Activated naive CD8-positive, alpha-beta T cell treated with anti-CD3 and anti-CD28 coated beads, Interleukin-2, amount 10 ng/mL, durations not matched to agents 7 days and 5 days (primary cell): ENCODE measurements around the gene GNB2. TPM values are rescaled to one million over a fixed set of nuclear protein-coding genes. Genes with fewer than 3 reads are reported as not detected.

Experiments used
- ATAC-seq: fragments of 150-1000 bp; cut with Tn5 transposase; one replicate; pipeline ENCODE4 v1.10.0; 2021; ENCODE audit warnings: low read depth, moderate library complexity
- POLR2A ChIA-PET: fragments of 350-600 bp; sonication (Branson Sonifier 250); formaldehyde crosslinking; loops from one replicate; lab custom pipeline; 2021; ENCODE audit warnings: antibody characterized with exemption; lab: Charles Lee
- DNase-seq: peaks from one replicate; pipeline ENCODE4 v3.0.0; 2021
- H3K27ac Mint-ChIP-seq: one replicate; pipeline ENCODE4 v1.8.0; 2022; ENCODE audit warnings: mild to moderate bottlenecking, mixed read lengths
- H3K27me3 Mint-ChIP-seq: one replicate; pipeline ENCODE4 v1.8.0; 2022; ENCODE audit warnings: mild to moderate bottlenecking, moderate library complexity, mixed read lengths
- H3K36me3 Mint-ChIP-seq: one replicate; pipeline ENCODE4 v1.8.0; 2021; ENCODE audit warnings: mild to moderate bottlenecking, mixed read lengths
- H3K4me1 Mint-ChIP-seq: one replicate; pipeline ENCODE4 v1.8.0; 2021; ENCODE audit warnings: mixed read lengths
- H3K4me3 Mint-ChIP-seq: one replicate; pipeline ENCODE4 v1.8.0; 2022; ENCODE audit warnings: mild to moderate bottlenecking, moderate library complexity, mixed read lengths
- H3K9me3 Mint-ChIP-seq: one replicate; pipeline ENCODE4 v1.8.0; 2021; ENCODE audit warnings: mixed read lengths
- total RNA-seq, 2 experiments: library from RNA; stranded (reverse); gene quantifications; one replicate each; pipeline ENCODE4 v1.2.3, GENCODE V29; 2021

Gene GNB2
- total RNA-seq, 2 experiments from 2014 or later, result 203 to 216 TPM

DNA sequence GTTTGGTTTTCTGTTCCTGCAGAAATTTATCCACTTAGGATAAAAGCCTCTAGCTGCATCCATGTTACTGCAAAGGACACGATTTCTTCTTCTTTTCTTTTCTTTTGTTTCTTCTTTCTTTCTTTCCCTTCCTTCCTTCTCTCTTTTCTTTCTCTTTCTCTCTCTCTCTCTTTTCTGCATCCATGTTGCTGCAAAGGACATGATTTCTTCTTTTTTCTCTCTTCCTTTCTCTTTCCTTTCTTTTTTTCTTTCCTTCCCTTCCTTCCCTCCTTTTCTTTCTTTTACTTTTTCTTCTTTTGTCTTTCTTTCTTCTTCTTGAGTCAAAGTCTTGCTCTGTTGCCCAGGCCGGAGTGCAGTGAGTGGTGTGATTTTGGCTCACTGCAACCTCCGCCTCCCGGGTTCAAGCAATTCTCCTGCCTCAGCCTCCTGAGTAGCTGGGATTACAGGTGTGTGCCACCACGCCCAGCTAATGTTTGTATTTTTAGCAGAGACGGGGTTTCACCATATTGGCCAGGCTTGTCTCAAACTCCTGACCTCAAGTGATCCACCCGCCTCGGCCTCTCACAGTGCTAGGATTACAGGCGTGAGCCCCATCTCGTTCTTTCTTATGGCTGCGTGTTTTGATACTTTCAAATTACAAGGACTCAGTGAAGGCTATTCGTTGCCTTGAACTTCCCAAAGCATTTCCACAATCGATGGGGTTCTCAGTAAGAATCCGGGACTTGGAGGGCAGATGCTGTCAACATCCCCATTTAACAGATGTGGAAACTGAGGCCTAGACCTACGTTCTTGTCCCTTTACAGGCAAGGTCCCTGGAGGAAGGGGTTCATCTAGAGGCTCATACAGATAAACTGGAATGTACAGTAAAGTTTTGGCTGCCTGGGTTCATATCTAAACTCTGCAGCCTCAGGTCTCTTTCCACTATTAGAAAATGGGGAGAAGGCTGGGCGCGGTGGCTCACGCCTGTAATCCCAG is 1.9 kb upstream of the GNB2 start:
- H3K4me3 Mint-ChIP-seq, result no peak overlapping the region
- peaks cover 7% of the 10 kb centered on the region for H3K36me3 Mint-ChIP-seq
- H3K27ac Mint-ChIP-seq, result no peak overlapping the region
- peaks cover 11% of the 10 kb centered on the region for H3K27me3 Mint-ChIP-seq
- no peaks in the 10 kb centered on the region for H3K9me3 Mint-ChIP-seq
- POLR2A ChIA-PET, result interaction anchor here (1.6 kb wide), 2 partner anchors 37 to 39 kb away, joined by 13 read pairs; no protein-coding TSS in a partner anchor
- no peak for ATAC-seq
- no peak for DNase-seq
- H3K4me1 Mint-ChIP-seq, result peaks cover 13% of the 10 kb centered on the region

DNA sequence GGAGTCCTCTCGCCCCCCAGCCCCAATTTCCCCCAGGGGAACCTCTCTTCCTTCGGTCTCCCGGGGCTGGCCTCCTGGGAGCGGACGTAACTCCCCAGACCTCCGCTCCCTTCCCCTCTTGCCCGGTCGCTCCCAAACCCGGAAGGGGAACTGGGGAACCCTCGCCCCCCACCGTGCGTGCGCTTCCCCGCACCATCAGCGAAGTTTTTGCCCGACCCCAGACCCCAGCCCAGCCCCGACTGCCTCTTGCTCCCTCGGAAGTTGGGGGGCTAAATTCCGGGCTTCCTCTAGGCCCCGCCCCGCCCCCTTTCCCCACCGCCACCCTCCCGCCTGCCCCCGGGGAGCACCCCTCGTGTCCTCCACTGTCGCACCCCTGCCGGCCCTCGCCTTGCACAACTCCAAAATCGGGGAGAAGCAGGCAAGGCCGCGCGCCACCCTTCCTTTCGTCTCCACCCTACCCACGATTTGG is 436 bp downstream of the GNB2 start:
- Mint-ChIP-seq H3K4me3 (peak overlapping the region; percentile 98), H3K4me1 (peaks cover 16% of the 10 kb centered on the region), H3K9me3 (no peaks in the 10 kb centered on the region), H3K36me3 (peaks cover 16% of the 10 kb centered on the region), H3K27ac (peak overlapping the region; percentile 95), H3K27me3 (peaks cover 7% of the 10 kb centered on the region)
- POLR2A ChIA-PET, result interaction anchor here (1.5 to 5.2 kb wide), 4 partner anchors 32 to 89 kb away, joined by 7 to 41 read pairs (median 10); partner anchors contain the start of genes FBXO24, LRCH4 and POP7
- DNase-seq (no peak), ATAC-seq (no peak)

DNA sequence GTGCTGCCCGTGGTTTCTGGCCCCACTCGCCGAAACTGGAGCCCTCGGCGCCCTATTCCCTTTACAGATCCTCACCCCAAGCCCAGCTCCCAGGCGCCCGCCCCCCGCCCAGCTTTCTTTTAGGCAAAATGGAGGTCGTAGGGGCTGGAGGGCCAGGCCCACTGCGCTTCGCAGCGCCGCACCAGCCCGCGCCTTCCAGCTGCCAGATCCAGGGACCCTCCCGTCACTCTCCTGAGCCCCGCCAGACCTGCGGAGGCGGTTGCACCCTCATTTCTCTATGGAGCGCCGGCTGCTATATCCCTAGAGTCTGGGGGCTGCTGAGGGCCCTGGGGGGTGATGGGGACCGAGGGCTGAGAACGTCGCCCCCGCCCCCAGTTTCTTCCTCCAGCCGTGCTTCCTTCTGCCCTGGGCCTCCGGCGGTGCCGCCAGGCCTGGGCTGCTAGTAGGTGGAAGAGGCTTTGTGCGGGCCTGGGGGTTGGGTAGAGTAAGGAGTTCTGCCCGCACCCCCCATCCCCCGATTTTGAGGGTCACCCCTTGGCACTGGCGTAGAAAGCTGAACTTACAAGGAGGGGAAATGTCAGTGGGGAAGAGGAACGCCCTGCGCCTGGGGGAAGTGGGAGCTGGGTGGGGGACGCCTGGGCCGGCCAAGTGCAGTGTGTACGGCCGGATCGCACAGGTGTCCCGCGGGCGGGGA is 1.0 kb downstream of the GNB2 start:
- H3K27ac Mint-ChIP-seq, result peak overlapping the region; percentile 95
- peaks cover 18% of the 10 kb centered on the region for H3K4me1 Mint-ChIP-seq
- peaks cover 5% of the 10 kb centered on the region for H3K27me3 Mint-ChIP-seq
- POLR2A ChIA-PET, result interaction anchor here (0.7 to 5.2 kb wide), 8 partner anchors 10 to 239 kb away, joined by 3 to 41 read pairs (median 10); partner anchors contain the start of genes FBXO24, GIGYF1, LRCH4 and POP7
- peaks cover 18% of the 10 kb centered on the region for H3K36me3 Mint-ChIP-seq
- ATAC-seq, result no peak
- H3K4me3 Mint-ChIP-seq, result peak overlapping the region; percentile 98
- no peaks in the 10 kb centered on the region for H3K9me3 Mint-ChIP-seq
- DNase-seq, result peak; percentile 65

DNA sequence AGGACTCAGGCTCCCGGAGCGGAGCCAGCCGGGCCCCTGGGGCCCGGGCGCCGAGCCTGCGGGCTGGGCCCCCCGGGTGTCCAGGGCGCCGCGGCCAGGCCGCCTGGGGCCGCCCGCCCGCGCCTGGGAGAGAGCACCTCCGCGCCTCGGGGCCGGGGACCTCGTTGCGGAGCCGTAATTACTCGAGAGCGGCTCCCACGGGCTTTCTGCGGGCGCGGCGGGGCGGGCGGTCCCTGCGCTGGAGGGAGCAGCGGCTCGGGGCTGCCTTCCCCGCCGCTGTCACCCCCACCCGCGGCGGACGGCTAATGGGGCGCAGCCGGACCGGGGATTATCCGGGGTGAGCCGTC is 1.5 kb downstream of the GNB2 start:
- H3K4me1 Mint-ChIP-seq, result peaks cover 18% of the 10 kb centered on the region
- peaks cover 18% of the 10 kb centered on the region for H3K36me3 Mint-ChIP-seq
- POLR2A ChIA-PET, result interaction anchor here (0.7 to 5.2 kb wide), 9 partner anchors 10 to 239 kb away, joined by 3 to 41 read pairs (median 9); partner anchors contain the start of genes FBXO24, GIGYF1, LRCH4 and MOSPD3
- no peaks in the 10 kb centered on the region for H3K9me3 Mint-ChIP-seq
- DNase-seq (no peak), ATAC-seq (no peak)
- peak overlapping the region; percentile 98 for H3K4me3 Mint-ChIP-seq
- peaks cover 5% of the 10 kb centered on the region for H3K27me3 Mint-ChIP-seq
- H3K27ac Mint-ChIP-seq, result peak overlapping the region; percentile 95

DNA sequence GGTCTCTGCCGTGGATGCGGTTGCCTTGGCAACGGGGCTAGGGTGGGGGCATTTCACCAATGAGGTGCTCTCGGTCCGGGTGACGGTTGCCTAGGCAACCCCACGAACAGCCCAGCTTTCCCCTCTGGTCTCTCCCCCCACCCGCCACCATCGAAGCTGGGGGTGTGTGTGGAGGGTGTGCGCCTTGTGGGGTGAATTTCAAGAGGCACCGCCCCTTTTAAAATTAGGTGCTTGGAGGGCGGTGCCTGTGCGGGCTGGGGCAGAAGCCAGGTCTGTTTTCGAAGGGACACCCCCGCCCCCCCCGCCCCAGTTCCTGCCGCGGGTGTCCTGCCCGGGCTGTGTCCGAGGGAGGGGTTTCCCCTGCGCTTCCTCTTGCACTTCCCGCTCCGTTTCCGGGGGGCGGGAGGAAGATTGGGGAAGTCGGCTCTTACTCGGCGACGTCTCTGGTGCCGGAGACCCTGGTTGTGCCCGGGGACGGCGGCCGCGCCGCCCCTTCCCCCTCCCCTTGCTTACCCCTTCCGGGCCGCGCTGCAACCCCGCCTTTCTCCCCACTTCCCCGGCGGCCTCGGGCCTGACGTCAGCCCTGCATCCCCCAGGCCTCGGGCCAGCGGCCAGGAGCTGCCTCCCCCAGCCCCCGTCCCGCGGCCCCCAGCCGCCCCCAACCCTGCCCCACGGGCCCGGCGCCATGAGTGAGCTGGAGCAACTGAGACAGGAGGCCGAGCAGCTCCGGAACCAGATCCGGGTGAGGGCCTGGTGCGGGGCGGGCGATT is 2.2 kb downstream of the GNB2 start:
- H3K36me3 Mint-ChIP-seq, result peaks cover 18% of the 10 kb centered on the region
- H3K27ac Mint-ChIP-seq, result peak overlapping the region; percentile 86
- H3K4me1 Mint-ChIP-seq, result peaks cover 18% of the 10 kb centered on the region
- H3K27me3 Mint-ChIP-seq, result peaks cover 5% of the 10 kb centered on the region
- ATAC-seq (peak; percentile 56), DNase-seq (peak; percentile 84)
- H3K4me3 Mint-ChIP-seq, result peak overlapping the region; percentile 87
- no peaks in the 10 kb centered on the region for H3K9me3 Mint-ChIP-seq
- POLR2A ChIA-PET, result interaction anchor here (0.7 to 5.2 kb wide), 7 partner anchors 9 to 1652 kb away, joined by 3 to 41 read pairs (median 10); partner anchors contain the start of genes FBXO24, GIGYF1, LRCH4 and MOSPD3

DNA sequence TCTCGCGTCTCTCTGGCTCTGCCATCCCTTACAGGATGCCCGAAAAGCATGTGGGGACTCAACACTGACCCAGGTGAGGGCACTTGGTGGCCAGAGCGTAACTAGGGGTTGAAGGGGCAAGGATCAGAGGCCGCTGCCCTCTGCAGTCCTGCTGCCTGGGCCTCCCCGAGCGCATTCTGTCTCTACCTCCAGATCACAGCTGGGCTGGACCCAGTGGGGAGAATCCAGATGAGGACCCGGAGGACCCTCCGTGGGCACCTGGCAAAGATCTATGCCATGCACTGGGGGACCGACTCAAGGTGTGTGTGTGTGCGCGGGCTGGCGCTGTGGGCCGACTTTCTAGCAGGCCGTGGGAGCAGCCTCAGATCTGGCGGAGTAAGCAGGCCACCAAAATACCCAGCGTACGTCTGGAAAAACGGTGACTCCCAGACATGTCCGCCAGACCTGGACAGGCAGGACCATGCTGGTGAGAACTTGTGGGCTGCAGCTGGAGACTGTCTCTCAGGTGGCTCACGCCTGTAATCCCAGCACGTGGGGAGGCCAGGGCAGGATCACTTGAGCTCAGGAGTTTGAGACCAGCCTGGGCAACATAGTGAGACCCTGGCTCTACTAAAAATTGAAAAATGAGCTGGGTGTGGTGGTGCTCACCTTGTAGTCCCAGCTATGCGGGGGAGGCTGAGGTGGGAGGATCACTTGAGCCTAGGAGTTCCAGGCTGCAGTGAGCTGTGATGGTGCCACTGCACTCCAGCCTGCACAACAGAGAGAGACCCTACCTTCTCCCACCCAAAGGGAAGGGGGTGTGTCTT is 3.2 kb downstream of the GNB2 start:
- H3K9me3 Mint-ChIP-seq, result no peaks in the 10 kb centered on the region
- H3K27ac Mint-ChIP-seq, result peak overlapping the region; percentile 86
- ATAC-seq, result no peak
- DNase-seq, result peak; percentile 38
- H3K36me3 Mint-ChIP-seq, result peaks cover 18% of the 10 kb centered on the region
- peak overlapping the region; percentile 87 for H3K4me3 Mint-ChIP-seq
- peaks cover 15% of the 10 kb centered on the region for H3K4me1 Mint-ChIP-seq
- H3K27me3 Mint-ChIP-seq, result peaks cover under 1% of the 10 kb centered on the region
- POLR2A ChIA-PET, result interaction anchor here (0.9 to 5.2 kb wide), 6 partner anchors 8 to 91 kb away, joined by 3 to 41 read pairs (median 12); partner anchors contain the start of genes FBXO24, GIGYF1, LRCH4 and MOSPD3

DNA sequence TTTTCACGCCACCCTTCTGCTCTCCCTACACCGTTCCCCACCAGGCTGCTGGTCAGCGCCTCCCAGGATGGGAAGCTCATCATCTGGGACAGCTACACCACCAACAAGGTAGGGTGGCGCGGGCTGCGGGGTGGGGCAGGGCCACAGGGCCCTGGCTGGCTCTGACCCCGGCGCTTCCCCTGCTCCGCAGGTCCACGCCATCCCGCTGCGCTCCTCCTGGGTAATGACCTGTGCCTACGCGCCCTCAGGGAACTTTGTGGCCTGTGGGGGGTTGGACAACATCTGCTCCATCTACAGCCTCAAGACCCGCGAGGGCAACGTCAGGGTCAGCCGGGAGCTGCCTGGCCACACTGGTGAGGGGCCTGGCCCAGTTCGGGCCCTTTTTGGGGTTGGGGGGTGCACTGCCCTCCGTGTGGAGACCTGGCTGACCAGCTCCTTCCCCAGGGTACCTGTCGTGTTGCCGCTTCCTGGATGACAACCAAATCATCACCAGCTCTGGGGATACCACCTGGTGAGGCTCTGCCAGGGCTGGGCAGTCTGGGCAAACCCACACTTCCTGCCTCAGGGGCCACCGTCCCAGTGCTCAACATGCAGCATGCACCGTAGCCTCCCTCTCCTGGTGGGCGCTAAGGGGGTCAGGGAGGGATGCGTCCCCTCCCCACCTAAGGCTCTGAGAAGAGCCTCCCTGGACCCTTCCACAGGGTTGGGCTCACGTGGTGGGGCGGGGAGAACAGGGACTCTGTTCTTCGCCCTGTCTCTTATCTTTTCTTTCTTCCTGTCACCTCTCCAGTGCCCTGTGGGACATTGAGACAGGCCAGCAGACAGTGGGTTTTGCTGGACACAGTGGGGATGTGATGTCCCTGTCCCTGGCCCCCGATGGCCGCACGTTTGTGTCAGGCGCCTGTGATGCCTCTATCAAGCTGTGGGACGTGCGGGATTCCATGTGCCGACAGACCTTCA is 4.0 kb downstream of the GNB2 start:
- DNase-seq (peak; percentile 32), ATAC-seq (no peak)
- POLR2A ChIA-PET, result interaction anchor here (0.9 to 5.2 kb wide), 5 partner anchors 7 to 92 kb away, joined by 3 to 41 read pairs (median 14); partner anchors contain the start of genes FBXO24, GIGYF1, LRCH4 and MOSPD3
- H3K27me3 Mint-ChIP-seq, result no peaks in the 10 kb centered on the region
- peak overlapping the region; percentile 79 for H3K27ac Mint-ChIP-seq
- peaks cover 13% of the 10 kb centered on the region for H3K4me1 Mint-ChIP-seq
- H3K4me3 Mint-ChIP-seq, result no peak overlapping the region
- no peaks in the 10 kb centered on the region for H3K9me3 Mint-ChIP-seq
- peaks cover 18% of the 10 kb centered on the region for H3K36me3 Mint-ChIP-seq

DNA sequence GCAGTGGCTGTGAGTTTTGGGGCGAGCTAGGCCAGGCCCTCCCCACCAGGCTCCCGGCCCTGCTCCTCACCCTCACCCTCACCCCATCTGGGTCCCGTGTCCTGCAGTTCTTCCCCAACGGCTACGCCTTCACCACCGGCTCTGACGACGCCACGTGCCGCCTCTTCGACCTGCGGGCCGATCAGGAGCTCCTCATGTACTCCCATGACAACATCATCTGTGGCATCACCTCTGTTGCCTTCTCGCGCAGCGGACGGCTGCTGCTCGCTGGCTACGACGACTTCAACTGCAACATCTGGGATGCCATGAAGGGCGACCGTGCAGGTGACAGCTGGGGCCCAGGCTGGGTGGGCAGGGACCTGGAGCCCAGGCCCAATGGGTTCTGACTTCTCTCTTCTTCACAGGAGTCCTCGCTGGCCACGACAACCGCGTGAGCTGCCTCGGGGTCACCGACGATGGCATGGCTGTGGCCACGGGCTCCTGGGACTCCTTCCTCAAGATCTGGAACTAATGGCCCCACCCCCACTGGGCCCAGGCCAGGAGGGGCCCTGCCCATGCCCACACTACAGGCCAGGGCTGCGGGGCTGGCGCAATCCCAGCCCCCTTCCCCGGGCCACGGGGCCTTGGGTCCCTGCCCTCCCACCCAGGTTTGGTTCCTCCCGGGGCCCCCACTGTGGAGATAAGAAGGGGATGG is 4.9 kb downstream of the GNB2 start:
- no peaks in the 10 kb centered on the region for H3K9me3 Mint-ChIP-seq
- ATAC-seq (no peak), DNase-seq (peak; percentile 31)
- POLR2A ChIA-PET, result interaction anchor here (1.4 to 5.2 kb wide), 2 partner anchors 66 to 93 kb away, joined by 3 to 41 read pairs; partner anchors contain the start of genes FBXO24, LRCH4 and MOSPD3
- no peak overlapping the region for H3K4me3 Mint-ChIP-seq
- H3K27ac Mint-ChIP-seq, result peak overlapping the region; percentile 79
- H3K36me3 Mint-ChIP-seq, result peaks cover 21% of the 10 kb centered on the region
- no peaks in the 10 kb centered on the region for H3K27me3 Mint-ChIP-seq
- peaks cover 10% of the 10 kb centered on the region for H3K4me1 Mint-ChIP-seq

DNA sequence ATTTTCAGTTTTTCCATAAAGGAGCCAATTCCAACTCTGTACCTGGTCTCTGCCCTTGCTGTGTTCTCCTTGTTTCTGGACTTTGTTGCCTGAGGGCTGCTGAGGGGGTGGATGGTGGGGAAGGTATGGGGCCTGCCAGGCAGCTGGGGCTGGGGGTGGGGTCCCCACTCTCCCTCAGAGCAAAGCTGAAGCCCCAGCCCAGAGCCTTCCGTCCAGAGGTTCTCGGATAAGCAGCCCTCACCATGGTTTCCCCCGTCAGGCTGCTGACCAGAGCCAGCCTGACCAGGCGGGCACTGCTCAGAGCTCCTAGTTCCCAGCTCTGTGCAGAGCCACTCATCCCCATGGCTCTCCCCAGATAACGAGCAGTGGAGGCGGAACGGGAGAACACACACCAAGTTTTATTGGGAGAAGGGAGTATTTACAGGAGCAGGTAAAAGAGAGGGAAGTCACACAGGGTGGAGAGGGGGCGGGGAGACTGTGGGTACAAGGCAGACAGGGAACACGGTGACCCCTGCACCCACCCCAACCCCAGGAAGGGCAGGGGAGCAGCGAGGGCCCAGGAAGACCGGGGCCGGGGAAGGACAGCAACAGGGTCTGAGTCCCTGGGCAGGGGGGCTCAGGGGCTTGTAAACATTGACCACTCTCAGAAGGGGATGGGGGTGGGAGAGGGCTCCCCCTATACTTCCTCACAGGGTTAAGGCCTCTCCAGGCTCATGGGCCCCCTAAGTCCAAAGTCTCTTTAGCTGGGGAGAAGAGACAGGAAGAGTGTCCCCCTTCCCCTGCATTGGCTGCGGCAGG is 5.8 kb downstream of the GNB2 start:
- peaks cover 10% of the 10 kb centered on the region for H3K4me1 Mint-ChIP-seq
- H3K27me3 Mint-ChIP-seq, result no peaks in the 10 kb centered on the region
- POLR2A ChIA-PET, result interaction anchor here (0.6 to 5.2 kb wide), 8 partner anchors 11 to 619 kb away, joined by 3 to 41 read pairs (median 6); partner anchors contain the start of genes FBXO24, LRCH4, MOSPD3 and POP7
- H3K9me3 Mint-ChIP-seq, result no peaks in the 10 kb centered on the region
- H3K4me3 Mint-ChIP-seq, result no peak overlapping the region
- no peak overlapping the region for H3K27ac Mint-ChIP-seq
- ATAC-seq (no peak), DNase-seq (no peak)
- peaks cover 21% of the 10 kb centered on the region for H3K36me3 Mint-ChIP-seq
